OCI-LY7 (cell line): ENCODE measurements around the gene COX6B1.

Experiments used
- EZH2phosphoT487 ChIP-seq: fragments of 200-600 bp; sonication (generic); IDR thresholded peaks from 2 replicates; pipeline ENCODE4 v1.6.1; 2018; ENCODE audit warnings: low read depth, borderline replicate concordance, mild to moderate bottlenecking, mixed run types, antibody characterized with exemption, low read length, moderate library complexity, mixed read lengths
- TF ChIP-seq, protein P1 (sequence below): fragments of 200-600 bp; sonication (generic); conservative IDR thresholded peaks from 2 replicates; pipeline ENCODE4 v1.5.1; 2014; ENCODE audit warnings: mild to moderate bottlenecking, antibody characterized with exemption, low read length, moderate library complexity, mixed read lengths

DNA sequence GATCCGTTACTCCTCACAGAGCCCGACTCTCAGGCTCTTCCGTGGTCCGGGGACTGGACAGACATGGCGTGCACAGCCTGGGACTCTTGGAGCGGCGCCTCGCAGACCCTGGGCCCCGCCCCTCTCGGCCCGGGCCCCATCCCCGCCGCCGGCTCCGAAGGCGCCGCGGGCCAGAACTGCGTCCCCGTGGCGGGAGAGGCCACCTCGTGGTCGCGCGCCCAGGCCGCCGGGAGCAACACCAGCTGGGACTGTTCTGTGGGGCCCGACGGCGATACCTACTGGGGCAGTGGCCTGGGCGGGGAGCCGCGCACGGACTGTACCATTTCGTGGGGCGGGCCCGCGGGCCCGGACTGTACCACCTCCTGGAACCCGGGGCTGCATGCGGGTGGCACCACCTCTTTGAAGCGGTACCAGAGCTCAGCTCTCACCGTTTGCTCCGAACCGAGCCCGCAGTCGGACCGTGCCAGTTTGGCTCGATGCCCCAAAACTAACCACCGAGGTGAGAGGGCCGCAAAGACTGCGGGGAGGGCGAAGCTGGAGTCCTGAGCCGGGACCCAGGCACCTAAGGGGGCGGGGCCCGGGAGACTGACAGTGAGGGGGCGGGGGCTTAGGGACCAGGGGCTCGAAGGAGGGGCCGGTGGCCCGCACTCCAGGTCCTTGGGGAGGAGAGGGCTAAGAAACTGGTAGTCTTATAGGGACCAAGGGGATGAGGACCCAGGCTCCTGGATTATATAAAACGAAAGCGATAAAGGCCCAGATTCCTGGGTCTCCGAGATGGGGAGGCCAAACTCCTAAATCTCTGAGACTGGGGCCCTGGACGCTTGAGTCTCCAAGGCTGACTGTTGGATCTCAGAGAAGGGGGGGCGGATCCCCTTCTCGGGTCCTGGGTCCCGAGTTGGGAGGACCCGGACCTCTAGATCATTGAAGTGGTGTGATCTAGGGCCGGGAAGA, 4.6 kb upstream of the COX6B1 start:
- TF ChIP-seq, protein P1, sequence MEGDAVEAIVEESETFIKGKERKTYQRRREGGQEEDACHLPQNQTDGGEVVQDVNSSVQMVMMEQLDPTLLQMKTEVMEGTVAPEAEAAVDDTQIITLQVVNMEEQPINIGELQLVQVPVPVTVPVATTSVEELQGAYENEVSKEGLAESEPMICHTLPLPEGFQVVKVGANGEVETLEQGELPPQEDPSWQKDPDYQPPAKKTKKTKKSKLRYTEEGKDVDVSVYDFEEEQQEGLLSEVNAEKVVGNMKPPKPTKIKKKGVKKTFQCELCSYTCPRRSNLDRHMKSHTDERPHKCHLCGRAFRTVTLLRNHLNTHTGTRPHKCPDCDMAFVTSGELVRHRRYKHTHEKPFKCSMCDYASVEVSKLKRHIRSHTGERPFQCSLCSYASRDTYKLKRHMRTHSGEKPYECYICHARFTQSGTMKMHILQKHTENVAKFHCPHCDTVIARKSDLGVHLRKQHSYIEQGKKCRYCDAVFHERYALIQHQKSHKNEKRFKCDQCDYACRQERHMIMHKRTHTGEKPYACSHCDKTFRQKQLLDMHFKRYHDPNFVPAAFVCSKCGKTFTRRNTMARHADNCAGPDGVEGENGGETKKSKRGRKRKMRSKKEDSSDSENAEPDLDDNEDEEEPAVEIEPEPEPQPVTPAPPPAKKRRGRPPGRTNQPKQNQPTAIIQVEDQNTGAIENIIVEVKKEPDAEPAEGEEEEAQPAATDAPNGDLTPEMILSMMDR, result no peak
- no peak for TF ChIP-seq EZH2phosphoT487
